Muscle of arm (tissue), 12 donors: ENCODE data around the gene PEAR1. TPM values are rescaled to one million over a fixed set of nuclear protein-coding genes. Genes with fewer than 3 reads are reported as not detected.
"Not testable (repeated sequence)": the region's sequence is repeated elsewhere in the genome, so short reads cannot be mapped to it uniquely, and the experiment has no call there.

Source experiments
- DNase-seq: peaks from one replicate; pipeline ENCODE4 v3.0.0-alpha.2; 2013
- polyA plus RNA-seq, 12 donors: library from polyadenylated mRNA; unstranded; fragments of 120-200 nt; gene quantifications; one replicate each; pipeline ENCODE4 v1.2.1, GENCODE V29; 2013; ENCODE audit not compliant: insufficient read length in 12 of 12

Gene PEAR1
- polyA plus RNA-seq, 12 donors: 14.7 to 37.8 (median 23.3) TPM; not detected in 1

DNA sequence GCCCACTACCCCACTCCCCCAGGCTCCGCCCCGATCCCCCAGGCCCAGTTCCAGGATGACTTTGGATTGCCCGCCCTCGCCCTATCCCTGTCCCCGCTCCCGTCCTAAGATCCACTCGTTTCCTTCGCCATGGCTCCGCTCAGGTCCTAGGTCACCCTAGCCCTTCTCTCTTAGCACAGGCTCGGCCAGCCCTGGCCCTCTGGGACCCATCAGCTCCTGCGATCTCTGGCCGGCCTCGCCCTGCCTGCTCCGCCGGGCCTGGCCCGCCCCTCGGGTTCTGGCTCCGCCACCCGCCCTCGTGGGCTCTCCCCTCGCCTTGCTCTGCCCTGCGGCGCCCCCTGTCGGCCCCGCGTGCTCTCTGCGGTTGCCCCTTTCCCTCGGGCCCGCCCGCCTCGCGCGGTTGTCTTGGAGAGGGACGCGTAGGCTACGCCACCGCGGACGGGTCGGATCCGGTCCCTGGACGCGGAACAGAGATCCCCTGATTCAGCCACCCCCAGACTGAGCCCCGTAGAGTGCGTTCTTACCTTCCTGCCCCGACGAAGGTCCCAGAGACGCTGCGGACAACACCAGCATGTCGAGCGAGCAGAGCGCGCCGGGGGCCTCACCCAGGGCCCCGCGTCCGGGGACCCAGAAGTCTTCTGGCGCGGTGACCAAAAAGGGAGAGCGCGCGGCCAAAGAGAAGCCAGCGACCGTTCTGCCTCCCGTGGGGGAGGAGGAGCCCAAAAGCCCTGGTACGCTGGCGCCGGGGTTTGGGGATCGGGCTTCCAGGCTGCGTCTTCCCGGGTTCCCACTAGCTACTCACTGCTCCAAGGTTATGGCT lies 26.9 kb downstream of the PEAR1 start, which contains the start of gene LRRC71:
LRRC71 (plus strand) TSS at position 400 of the 820 bp plus-strand sequence; CDS start at position 572, 172 bp downstream.
- peak; percentile 79 for DNase-seq

- DNase-seq: no peak
These were observed 27.6 kb downstream of the PEAR1 start for GRCh38 chr1:156921053-156921529.

GRCh38 chr1:156922986-156923669 lies 29.6 kb downstream of the PEAR1 start:
- DNase-seq: no peak

DNA sequence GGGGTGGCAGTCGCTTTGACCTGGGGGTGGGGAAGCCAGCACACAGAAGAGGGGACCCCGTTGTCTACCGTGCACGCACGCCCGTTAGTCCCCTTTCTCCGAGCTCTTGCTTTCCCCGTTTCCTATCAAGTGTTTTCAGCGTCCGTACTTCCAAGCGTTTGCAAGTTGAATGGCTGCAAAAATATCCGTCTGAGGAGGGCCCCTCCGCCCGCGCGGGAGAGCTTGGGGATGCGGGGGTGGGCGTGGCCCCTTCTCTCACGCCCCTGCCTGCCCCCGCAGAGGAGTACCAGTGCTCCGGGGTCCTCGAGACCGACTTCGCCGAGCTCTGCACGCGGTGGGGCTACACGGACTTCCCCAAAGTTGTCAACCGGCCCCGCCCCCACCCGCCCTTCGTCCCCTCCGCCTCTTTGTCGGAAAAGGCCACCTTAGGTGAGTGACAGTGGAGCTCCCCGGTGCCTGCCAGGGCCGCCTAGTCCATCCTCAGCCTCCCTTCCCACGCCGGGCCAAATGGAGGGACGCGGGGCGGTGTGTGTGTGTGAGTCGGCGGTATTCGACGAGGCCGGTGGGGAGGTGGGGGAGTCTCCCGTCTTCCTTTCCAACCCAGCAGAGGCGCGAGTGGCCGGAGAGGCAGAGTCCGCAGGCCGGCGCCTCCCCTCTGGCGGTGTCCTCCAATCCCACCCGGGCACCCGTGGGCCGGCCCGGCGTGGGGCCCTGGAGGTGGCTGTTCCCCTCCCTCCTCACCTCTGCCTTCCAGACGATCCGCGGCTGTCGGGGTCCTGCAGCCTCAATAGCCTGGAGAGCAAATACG lies 30.4 kb downstream of the PEAR1 start:
- DNase-seq: no peak

GRCh38 chr1:156924478-156925153 lies 31.1 kb downstream of the PEAR1 start:
- no peak for DNase-seq

DNA sequence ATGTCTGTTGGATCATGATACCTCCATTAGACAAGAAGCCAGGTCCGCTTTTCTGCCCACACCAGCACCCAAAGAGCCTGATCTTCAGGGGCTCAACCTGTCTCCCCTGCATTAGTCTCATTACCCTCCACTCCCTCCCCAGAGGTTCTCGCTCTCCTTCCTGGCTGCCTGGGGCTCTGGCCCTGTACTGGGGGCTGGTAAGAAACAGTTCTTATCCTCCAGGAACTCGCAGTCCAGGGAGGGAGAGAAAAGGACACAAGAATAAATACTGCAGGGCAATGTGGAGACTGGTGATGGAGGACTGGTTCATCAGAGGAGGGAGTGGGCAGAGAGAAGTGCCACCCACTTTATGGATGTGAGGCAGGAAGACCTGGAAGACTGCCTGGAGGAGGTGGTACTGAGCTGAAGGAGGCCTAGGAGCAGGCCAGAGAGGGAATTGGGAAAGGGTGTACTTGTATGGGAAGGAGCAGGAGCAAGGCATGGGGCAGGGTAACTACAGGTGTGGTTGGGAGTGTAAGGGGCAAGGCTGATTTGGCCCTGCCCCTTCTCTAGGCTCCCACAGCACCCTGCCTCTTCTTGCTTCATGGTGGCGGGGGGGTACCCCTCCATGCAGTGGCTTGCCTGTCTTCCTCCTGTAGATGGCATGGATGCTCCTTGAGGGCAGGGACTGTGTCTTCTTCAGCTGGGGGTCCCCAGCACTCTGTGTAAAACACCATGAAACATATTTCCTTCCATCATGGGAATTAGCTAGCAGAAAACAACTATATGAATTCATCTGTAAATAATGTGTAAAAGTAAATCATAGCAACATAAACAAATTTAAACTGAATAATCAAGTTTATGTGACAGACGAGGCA lies 31.9 kb downstream of the PEAR1 start:
- no peak for DNase-seq

DNA sequence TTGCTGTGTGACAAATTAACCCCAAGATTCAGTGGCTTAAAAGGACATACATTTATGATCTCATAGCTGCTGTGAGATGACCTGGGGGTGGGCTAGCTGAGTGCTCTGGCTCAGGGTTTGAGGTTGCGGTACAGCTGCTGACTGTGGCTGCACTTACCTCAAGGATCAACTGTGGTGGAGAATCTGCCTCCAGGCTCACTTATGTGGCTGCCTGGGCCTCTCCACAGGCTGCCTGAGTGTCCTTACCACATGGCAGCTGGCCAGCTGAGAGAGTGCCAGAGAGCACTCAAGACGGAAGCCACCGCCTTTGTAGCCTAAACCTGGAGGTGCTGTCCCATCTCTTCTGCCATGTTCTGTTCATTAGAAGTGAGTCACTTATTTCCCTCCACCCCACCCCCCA lies 32.7 kb downstream of the PEAR1 start:
- DNase-seq: no peak

GRCh38 chr1:156926695-156927094 lies 33.2 kb downstream of the PEAR1 start:
- DNase-seq: not testable (repeated sequence)

GRCh38 chr1:156927215-156928042 lies 33.9 kb downstream of the PEAR1 start:
- DNase-seq: peak; percentile 72

DNA sequence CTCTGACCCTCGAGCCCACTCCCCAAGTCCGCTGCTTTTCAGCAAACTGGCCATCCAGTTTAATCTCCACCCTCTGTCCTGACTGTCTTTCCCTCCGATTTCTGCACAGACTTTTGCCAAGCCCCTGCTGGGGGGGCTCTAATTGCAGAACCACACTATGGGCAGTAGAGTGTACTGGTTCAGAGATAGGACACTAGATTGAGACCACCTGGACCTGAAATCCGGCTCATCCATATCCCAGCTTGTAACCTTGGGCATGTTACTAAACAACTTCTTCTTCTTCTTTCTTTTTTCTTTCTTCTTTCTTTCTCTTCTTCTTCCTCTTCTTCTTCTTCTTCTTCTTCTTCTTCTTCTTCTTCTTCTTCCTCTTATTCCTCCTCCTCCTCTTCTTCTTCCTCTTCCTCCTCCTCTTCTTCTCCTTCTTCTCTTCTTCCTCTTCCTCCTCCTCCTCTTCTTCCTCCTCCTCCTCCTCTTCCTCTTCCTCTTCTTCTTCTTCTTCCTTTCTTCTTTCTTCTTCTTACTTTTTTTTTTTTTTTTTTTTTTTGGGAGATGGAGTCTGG lies 34.6 kb downstream of the PEAR1 start:
- DNase-seq: no peak

- no peak for DNase-seq
These were observed 36.2 kb downstream of the PEAR1 start for GRCh38 chr1:156929596-156930238.

DNA sequence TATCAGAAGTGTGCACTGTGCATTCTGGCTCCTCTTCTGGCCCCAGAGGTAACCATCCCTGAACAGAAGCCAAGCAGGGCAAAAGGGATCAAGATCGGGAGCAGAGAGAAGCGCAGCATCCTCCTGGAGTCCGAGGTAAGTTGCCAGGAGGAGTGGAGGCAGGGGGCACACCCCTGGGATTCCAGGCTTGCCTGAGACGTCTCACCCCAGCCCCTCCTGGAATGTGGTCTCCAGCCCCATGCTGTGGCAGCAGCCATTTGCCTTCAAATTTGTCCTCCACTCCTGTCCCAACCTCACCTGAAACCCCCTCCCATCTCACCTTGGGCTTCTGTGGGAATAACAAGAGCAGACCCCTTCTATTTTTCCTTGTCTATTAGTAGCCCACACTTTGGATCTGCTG lies 37.0 kb downstream of the PEAR1 start:
- no peak for DNase-seq

GRCh38 chr1:156931211-156931952 lies 37.9 kb downstream of the PEAR1 start:
- DNase-seq: no peak

DNA sequence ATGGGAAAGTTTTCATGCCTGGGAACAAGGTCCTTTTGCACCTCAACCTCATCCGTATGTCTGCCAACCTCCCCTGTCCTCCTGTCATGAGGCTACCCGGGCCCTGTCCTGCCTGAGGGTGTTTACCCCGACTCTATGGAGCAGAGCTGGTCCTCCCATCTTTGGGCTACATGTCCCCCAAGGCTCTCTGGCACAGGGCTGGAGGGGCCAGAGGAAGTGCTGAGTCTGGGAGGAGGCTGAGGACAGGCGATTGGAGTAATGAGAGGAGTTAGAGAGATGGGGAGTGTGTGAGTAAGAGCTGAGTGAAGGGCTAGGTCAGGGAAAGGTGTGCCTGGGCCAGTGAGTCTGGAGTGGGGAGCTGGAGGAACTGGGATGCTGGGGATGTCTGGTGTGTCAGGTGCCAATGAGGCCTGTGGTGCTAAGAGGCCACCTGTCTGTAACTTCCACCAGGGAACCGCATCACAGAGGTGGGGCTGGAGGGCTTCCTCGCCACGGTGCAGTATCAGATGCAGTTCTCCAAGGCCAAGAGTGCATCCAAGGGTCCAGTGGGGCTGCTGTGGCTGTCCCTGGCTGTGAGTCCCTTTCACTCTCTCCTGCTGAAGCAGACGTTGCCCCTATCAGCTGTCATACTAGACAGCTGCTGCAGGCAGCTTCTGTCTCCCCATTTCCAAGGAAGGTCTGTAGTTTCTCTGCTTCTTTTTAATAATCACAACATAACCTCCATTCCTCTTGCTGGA lies 38.6 kb downstream of the PEAR1 start:
- DNase-seq: no peak

DNA sequence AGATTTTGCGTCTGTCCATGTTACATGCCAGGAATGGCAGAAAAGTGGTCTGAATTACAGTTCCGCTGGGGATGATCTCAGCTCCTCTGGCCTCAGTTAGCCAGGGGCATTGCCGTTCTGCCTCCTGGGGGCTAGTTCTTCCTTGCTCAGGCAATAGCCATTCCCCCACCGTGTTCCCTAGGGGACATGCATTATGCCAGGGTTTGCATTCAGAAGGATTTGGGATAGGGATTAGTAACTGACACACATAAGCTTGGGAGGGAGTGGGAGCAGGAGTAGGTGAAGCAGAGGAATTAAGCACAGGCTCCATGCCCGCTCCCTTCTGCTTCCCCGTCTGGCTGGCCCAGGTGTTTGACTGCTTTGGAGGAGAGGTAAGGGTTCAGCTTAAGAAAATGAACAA lies 39.6 kb downstream of the PEAR1 start:
- no peak for DNase-seq

DNA sequence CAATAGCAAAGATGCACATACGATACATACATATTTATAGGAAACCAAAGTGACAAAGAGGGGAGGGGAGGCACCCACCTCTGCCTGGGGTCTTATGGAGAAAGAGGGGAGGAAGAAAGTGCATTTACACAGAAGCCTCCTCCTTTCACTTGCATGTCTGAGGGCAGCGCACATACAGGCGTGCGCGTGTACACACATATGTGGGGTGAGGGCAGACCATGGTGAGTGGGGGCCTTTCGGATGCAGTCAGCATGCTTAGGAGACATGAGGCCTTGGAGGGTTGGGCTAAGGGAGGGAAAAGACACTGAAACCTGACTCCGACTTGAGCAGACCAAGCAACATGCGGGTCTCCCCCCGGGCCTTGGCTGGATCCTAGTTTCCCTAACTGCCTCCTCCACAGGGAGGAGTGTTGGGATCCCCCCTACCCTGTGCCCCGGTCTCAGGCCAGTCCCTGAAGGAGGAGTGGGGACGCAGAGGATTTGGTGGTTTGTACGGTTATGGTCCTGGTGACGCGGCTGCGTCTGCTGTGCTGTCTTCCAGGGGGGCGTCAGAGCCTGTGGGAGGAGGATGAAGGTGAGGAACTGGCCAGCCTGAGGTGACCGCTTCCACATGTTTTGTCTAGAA lies 42.1 kb downstream of the PEAR1 start:
- no peak for DNase-seq

DNA sequence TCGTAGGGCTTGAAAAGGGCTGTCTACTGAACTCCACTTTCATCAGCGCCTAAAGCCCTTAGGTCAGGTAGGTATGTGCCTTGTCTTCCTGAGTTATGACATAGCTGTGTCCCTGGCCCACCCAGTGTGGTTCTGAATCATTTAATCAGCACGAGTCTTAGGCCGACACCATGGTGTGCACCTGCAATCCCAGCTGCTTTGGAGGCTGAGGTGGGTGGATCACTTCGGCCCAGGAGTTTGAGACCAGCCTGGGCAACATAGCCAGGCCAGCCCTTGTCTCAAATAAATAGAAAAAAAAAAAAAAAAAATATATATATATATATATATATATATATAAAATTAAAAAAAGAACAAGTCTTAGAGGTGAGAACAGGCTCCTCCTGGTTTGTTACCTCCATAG lies 42.7 kb downstream of the PEAR1 start:
- DNase-seq: no peak
